SH-SY5Y (cell line): ENCODE measurements around the gene TERT.

ENCODE experiments used
- GATA2 ChIP-seq: IDR thresholded peaks from 2 replicates; pipeline ENCODE4 v1.6.1; 2011; ENCODE audit warnings: mild to moderate bottlenecking, low read depth, low read length
- GATA3 ChIP-seq: IDR thresholded peaks from 2 replicates; pipeline ENCODE4 v1.6.1; 2011; ENCODE audit warnings: low read depth, mild to moderate bottlenecking, low read length, moderate library complexity

DNA sequence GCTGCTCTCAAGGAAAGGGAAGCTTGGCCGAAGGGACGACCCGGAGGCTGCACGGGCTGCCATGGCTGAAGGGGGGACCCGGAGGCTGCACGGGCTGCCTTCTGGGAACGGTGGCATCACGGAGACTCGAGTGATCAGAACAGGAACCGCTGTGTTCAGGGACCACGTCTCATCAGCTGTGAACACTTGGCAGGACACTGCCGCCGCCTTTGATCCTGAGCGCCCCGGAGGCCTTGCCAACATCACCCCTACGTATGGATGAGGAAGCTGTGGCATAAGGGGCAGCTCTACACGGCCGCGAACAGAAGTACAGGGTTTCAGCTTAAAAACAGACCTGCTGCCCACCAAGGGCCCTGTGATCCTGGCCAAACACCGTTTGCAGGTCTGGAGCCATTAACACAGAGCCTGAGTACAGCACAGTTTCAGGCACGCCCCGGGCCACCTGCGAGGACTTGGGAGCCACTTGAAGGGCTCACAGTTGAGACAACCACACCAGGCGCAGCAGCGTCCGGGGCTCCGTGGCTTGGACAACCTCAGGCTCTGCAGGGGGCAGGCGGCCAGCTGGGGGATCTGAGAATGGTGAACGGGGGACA is 23.9 kb upstream of the TERT start:
- no peak for TF ChIP-seq GATA2
- no peak for TF ChIP-seq GATA3
